Measurements from ENCODE around the gene OR2L13. TPM values are rescaled to one million over a fixed set of nuclear protein-coding genes. Genes with fewer than 3 reads are reported as not detected.

OR2L13 gene
- total and polyA plus RNA-seq, 2 donors: 0.05 TPM

DNA sequence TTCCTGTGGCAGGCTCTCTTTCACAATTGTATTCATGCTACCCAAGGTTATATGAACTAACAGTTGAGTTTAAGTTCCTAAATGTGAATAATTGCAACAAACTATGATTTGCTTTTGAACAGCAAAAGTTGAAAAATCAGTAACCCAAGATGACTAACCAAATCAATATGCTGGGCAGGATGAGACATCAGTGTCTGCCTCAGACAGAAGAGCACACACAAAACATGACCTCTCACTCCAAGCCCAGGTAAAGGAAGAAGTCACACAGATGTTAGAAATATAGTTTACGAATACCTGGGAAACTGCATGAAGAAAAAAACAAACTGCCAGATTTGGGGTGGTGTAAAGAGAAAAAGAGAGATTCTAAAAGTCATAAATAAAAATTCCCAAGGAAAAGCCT, 3.5 kb downstream of the OR2L13 start:
- H3K4me1 ChIP-seq (ENCODE audit: control insufficient read depth in 2 of 2, insufficient read depth in 2 of 2, low read length in 2 of 2): no peaks in the 10 kb centered on the region
- H3K4me3 ChIP-seq (ENCODE audit: low read length in 2 of 2): no peak overlapping the region
- no peaks in the 10 kb centered on the region for H3K27me3 ChIP-seq (ENCODE audit: control insufficient read depth in 2 of 2, insufficient read depth in 1 of 2, low read length in 1 of 2)
- 91% methylated on average over 1 of the region's 1 CpG for WGBS
- peaks cover 0 to 7% of the 10 kb centered on the region in 2 donors for H3K9me3 ChIP-seq (ENCODE audit: control insufficient read depth in 2 of 2, insufficient read depth in 1 of 2, low read length in 1 of 2)
- DNase-seq (ENCODE audit: low read depth in 6 of 9, low spot score in 9 of 9): no peak
- no peaks in the 10 kb centered on the region for H3K36me3 ChIP-seq (ENCODE audit: control insufficient read depth in 2 of 2, insufficient read depth in 2 of 2, low read length in 1 of 2)
- no peak overlapping the region for H3K27ac ChIP-seq (ENCODE audit: low read depth in 1 of 2, low read length in 1 of 2)

DNA sequence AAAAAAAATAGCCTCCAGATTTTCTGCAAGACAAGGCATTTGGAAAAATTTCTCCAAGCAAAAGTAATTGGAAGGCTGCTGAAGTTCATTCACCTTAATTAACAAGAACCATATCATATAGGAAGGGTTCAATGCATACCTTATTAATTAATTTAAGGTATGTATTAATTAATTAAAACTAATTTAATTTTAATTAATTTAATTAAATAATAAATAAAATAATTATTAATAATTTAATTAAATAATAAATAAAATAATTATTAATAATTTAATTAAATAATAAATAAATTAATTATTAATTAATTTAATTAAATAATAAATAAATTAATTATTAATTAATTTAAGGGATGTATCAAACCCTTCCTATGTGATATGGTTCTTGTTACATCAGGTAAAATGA, 7.9 kb downstream of the OR2L13 start:
- no peaks in the 10 kb centered on the region for H3K27me3 ChIP-seq (ENCODE audit: control insufficient read depth in 2 of 2, insufficient read depth in 1 of 2, low read length in 1 of 2)
- H3K9me3 ChIP-seq (ENCODE audit: control insufficient read depth in 2 of 2, insufficient read depth in 1 of 2, low read length in 1 of 2): peaks cover 0 to 2% of the 10 kb centered on the region in 2 donors
- DNase-seq (ENCODE audit: low read depth in 6 of 9, low spot score in 9 of 9): no peak
- no peaks in the 10 kb centered on the region for H3K4me1 ChIP-seq (ENCODE audit: control insufficient read depth in 2 of 2, insufficient read depth in 2 of 2, low read length in 2 of 2)
- no peaks in the 10 kb centered on the region for H3K36me3 ChIP-seq (ENCODE audit: control insufficient read depth in 2 of 2, insufficient read depth in 2 of 2, low read length in 1 of 2)
- H3K27ac ChIP-seq (ENCODE audit: low read depth in 1 of 2, low read length in 1 of 2): no peak overlapping the region
- H3K4me3 ChIP-seq (ENCODE audit: low read length in 2 of 2): no peak overlapping the region

DNA sequence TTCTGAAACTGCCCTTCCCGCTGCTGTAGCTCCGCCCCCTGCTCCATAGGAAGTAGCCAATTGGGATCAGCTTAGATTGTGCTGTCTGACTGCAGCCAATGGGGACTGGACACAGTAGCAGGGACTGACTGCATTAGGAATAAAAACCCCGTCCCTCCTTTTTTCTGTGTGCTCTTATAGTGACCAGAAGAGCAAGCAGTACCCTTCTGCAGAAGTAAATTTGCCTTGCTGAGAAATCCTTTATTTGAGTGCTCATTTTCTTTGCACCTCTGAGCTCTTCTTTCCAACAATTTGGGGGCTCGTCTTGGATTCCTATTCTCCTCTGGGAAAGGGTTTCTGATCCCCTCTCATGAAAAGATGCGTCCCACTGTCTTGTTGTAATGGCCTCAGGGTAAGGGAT, 16.2 kb downstream of the OR2L13 start:
- Histone ChIP-seq H3K9me3 (ENCODE audit: control insufficient read depth in 2 of 2, insufficient read depth in 1 of 2, low read length in 1 of 2) (peaks cover 0 to 24% of the 10 kb centered on the region in 2 donors), H3K36me3 (ENCODE audit: control insufficient read depth in 2 of 2, insufficient read depth in 2 of 2, low read length in 1 of 2) (no peaks in the 10 kb centered on the region), H3K27me3 (ENCODE audit: control insufficient read depth in 2 of 2, insufficient read depth in 1 of 2, low read length in 1 of 2) (no peaks in the 10 kb centered on the region), H3K4me1 (ENCODE audit: control insufficient read depth in 2 of 2, insufficient read depth in 2 of 2, low read length in 2 of 2) (no peaks in the 10 kb centered on the region), H3K4me3 (ENCODE audit: low read length in 2 of 2) (no peak overlapping the region), H3K27ac (ENCODE audit: low read depth in 1 of 2, low read length in 1 of 2) (no peak overlapping the region)
- DNase-seq (ENCODE audit: low read depth in 6 of 9, low spot score in 9 of 9): no peak
- WGBS: 94% methylated on average over 5 of the region's 5 CpGs

DNA sequence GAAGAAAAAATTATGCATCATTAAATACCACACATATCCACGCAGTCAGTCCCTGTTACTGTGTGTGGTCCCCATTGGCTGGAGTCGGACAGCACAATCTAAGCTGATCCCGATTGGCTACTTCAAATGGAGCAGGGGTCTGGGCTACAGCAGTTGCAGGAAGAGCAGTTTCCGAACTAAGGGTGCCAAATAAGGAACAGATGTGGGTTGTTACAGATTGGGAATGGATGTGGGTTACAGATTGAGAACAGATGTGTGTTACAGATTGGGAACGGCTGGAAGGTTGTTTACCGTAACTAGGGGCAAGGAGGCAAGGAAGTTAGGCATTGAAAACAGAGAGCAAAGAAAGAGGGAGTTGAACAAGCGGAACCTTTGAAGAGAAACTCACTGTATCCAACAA, 19.9 kb downstream of the OR2L13 start:
- no peak overlapping the region for H3K27ac ChIP-seq (ENCODE audit: low read depth in 1 of 2, low read length in 1 of 2)
- no peak for DNase-seq (ENCODE audit: low read depth in 6 of 9, low spot score in 9 of 9)
- 94% methylated on average over 7 of the region's 7 CpGs for WGBS
- H3K9me3 ChIP-seq (ENCODE audit: control insufficient read depth in 2 of 2, insufficient read depth in 1 of 2, low read length in 1 of 2): peaks cover 0 to 24% of the 10 kb centered on the region in 2 donors
- no peaks in the 10 kb centered on the region for H3K4me1 ChIP-seq (ENCODE audit: control insufficient read depth in 2 of 2, insufficient read depth in 2 of 2, low read length in 2 of 2)
- no peaks in the 10 kb centered on the region for H3K36me3 ChIP-seq (ENCODE audit: control insufficient read depth in 2 of 2, insufficient read depth in 2 of 2, low read length in 1 of 2)
- no peak overlapping the region for H3K4me3 ChIP-seq (ENCODE audit: low read length in 2 of 2)
- H3K27me3 ChIP-seq (ENCODE audit: control insufficient read depth in 2 of 2, insufficient read depth in 1 of 2, low read length in 1 of 2): no peaks in the 10 kb centered on the region

DNA sequence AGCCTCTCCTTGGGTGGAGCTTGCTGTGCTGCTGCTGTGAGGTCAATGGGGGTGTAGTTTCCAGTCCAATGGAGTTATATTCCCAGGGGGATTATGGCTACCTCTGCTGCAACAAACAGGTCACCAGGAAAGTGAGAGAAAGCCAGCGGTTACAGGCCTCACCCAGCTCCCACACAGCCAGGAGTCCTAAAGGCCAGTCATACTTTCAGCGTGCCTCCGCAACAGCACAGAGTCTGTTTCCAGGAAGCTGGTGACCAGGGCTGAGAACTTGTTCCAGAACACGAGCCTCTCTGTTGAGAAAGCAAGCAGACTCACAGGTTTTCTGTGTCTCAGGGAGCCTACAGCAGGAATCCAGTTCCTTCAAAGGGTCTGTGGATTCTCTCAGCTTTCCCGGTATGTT, 32.7 kb downstream of the OR2L13 start:
- Histone ChIP-seq H3K4me1 (ENCODE audit: control insufficient read depth in 2 of 2, insufficient read depth in 2 of 2, low read length in 2 of 2) (no peaks in the 10 kb centered on the region), H3K9me3 (ENCODE audit: control insufficient read depth in 2 of 2, insufficient read depth in 1 of 2, low read length in 1 of 2) (peaks cover 1 to 19% of the 10 kb centered on the region in 2 donors), H3K27me3 (ENCODE audit: control insufficient read depth in 2 of 2, insufficient read depth in 1 of 2, low read length in 1 of 2) (no peaks in the 10 kb centered on the region), H3K36me3 (ENCODE audit: control insufficient read depth in 2 of 2, insufficient read depth in 2 of 2, low read length in 1 of 2) (no peaks in the 10 kb centered on the region), H3K27ac (ENCODE audit: low read depth in 1 of 2, low read length in 1 of 2) (no peak overlapping the region), H3K4me3 (ENCODE audit: low read length in 2 of 2) (no peak overlapping the region)
- WGBS: 94% methylated on average over 5 of the region's 5 CpGs
- DNase-seq (ENCODE audit: low read depth in 6 of 9, low spot score in 9 of 9): no peak

DNA sequence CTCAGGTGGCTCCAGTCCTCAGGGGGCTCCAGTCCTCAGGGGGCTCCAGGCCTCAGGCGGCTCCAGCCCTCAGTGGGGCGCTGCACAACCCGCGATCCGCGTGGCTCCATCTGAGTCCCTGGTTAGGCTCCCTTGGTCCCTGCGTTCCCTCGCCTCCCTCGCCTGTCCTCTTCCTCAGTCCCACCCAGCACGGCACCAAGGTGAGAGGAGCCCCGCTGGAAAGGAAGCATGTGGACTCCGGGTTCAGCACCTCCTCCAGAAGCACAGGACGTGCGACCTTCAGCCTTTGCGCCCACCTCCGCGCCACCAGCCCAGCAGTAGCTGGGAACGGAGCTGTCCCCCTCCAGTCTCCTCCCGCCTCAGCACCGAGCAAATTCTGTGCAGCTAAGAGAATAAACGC, 41.8 kb downstream of the OR2L13 start:
- no peak overlapping the region for H3K4me3 ChIP-seq (ENCODE audit: low read length in 2 of 2)
- WGBS: 83% methylated on average over 21 of the region's 21 CpGs

DNA sequence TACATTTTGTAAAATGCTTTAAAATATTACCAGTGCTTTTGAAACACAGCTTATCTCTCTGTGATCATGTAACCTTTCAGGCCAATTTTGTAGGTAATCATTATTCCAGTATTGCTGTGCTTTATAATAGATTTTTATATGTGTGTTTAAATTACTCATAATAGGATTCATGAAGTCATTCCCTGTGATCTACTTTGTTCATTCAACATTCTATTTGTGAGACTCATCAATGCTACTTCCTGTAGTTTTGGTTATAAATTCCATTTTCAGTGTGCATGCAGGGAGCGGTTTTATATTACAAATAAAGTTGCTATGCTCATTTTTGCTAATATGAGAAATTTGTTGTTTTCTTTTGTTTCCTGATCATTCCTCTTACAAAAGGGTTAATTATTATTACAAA, 45.9 kb downstream of the OR2L13 start:
- H3K27me3 ChIP-seq (ENCODE audit: control insufficient read depth in 2 of 2, insufficient read depth in 1 of 2, low read length in 1 of 2): no peaks in the 10 kb centered on the region
- 96% methylated on average over 1 of the region's 1 CpG for WGBS
- no peaks in the 10 kb centered on the region for H3K4me1 ChIP-seq (ENCODE audit: control insufficient read depth in 2 of 2, insufficient read depth in 2 of 2, low read length in 2 of 2)
- no peak overlapping the region for H3K4me3 ChIP-seq (ENCODE audit: low read length in 2 of 2)
- H3K9me3 ChIP-seq (ENCODE audit: control insufficient read depth in 2 of 2, insufficient read depth in 1 of 2, low read length in 1 of 2): peaks cover 0 to 5% of the 10 kb centered on the region in 2 donors
- DNase-seq (ENCODE audit: low read depth in 6 of 9, low spot score in 9 of 9): no peak
- H3K27ac ChIP-seq (ENCODE audit: low read depth in 1 of 2, low read length in 1 of 2): no peak overlapping the region
- no peaks in the 10 kb centered on the region for H3K36me3 ChIP-seq (ENCODE audit: control insufficient read depth in 2 of 2, insufficient read depth in 2 of 2, low read length in 1 of 2)

More for the DNA sequence above, 41.8 kb downstream of the OR2L13 start:
- no peak for DNase-seq (ENCODE audit: low read depth in 6 of 9, low spot score in 9 of 9)
- Histone ChIP-seq H3K4me1 (ENCODE audit: control insufficient read depth in 2 of 2, insufficient read depth in 2 of 2, low read length in 2 of 2) (no peaks in the 10 kb centered on the region), H3K27me3 (ENCODE audit: control insufficient read depth in 2 of 2, insufficient read depth in 1 of 2, low read length in 1 of 2) (no peaks in the 10 kb centered on the region), H3K36me3 (ENCODE audit: control insufficient read depth in 2 of 2, insufficient read depth in 2 of 2, low read length in 1 of 2) (no peaks in the 10 kb centered on the region), H3K27ac (ENCODE audit: low read depth in 1 of 2, low read length in 1 of 2) (no peak overlapping the region), H3K9me3 (ENCODE audit: control insufficient read depth in 2 of 2, insufficient read depth in 1 of 2, low read length in 1 of 2) (peaks cover 0 to 5% of the 10 kb centered on the region in 2 donors)

DNA sequence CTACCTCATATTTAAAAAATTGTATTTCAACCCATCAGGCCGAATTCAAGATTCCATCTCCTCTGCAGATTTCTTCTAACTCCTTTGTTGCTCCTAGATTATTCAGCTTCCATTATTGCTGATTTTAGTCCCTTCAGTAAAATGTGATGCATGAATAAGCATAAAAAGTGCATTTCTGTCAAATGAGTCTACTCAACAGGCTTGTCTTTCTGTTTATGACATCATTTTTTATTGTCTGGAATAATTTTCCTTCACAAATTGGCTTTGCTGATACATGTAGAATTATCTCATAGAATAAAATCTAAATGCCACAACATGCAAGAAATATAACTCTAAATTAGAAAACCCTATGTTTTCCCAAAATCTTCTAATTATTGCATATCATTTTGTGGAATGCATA, 48.3 kb downstream of the OR2L13 start:
- Histone ChIP-seq H3K4me1 (ENCODE audit: control insufficient read depth in 2 of 2, insufficient read depth in 2 of 2, low read length in 2 of 2) (no peaks in the 10 kb centered on the region), H3K27ac (ENCODE audit: low read depth in 1 of 2, low read length in 1 of 2) (no peak overlapping the region), H3K4me3 (ENCODE audit: low read length in 2 of 2) (no peak overlapping the region), H3K36me3 (ENCODE audit: control insufficient read depth in 2 of 2, insufficient read depth in 2 of 2, low read length in 1 of 2) (no peaks in the 10 kb centered on the region), H3K9me3 (ENCODE audit: control insufficient read depth in 2 of 2, insufficient read depth in 1 of 2, low read length in 1 of 2) (no peaks in the 10 kb centered on the region), H3K27me3 (ENCODE audit: control insufficient read depth in 2 of 2, insufficient read depth in 1 of 2, low read length in 1 of 2) (no peaks in the 10 kb centered on the region)
- no peak for DNase-seq (ENCODE audit: low read depth in 6 of 9, low spot score in 9 of 9)
- 78% methylated on average over 1 of the region's 1 CpG for WGBS

DNA sequence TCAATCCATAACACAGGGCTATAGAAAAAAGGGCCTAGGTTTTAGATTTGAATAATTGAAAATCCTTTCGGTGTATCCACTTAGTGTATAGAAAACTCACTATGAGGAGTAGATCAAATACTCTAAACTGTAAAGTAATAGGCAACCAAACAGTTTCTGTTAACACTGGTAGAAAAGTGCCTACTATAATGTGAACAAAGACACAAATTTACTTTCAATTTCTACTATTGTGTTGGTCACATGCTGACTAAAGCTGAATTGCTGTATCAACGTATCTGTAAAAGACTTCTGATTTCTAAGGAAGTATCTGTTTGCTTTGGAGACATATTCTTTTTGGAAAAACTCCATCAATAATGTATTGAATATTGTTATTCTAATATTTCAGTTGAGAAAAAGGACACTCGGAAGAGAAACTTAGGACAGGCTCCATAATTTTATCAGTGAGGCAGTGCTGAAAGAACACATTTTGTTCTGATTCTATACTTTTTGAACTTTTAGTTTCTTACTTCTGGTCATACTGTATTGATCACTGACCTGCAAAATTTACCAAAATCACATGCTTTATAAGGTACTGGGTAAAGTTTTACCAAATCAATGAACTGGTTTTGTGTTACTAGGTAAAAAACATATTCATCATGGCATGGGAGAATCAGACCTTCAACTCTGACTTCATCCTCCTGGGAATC, 49.7 kb downstream of the OR2L13 start, which contains the start of gene OR2M5:
Gene OR2M5 (plus strand): TSS at position 636 of the 686 bp plus-strand sequence. CDS start 0 bp downstream, at position 636.
- WGBS: 96% methylated on average over 3 of the region's 3 CpGs
- H3K27ac ChIP-seq (ENCODE audit: low read depth in 1 of 2, low read length in 1 of 2): no peak within 1 kb of the TSS
- DNase-seq (ENCODE audit: low read depth in 6 of 9, low spot score in 9 of 9): no peak
- no peak within 1 kb of the TSS for H3K4me3 ChIP-seq (ENCODE audit: low read length in 2 of 2)
- no peaks in the 10 kb centered on the region for H3K9me3 ChIP-seq (ENCODE audit: control insufficient read depth in 2 of 2, insufficient read depth in 1 of 2, low read length in 1 of 2)
- no peaks in the 10 kb centered on the region for H3K36me3 ChIP-seq (ENCODE audit: control insufficient read depth in 2 of 2, insufficient read depth in 2 of 2, low read length in 1 of 2)
- no peaks in the 10 kb centered on the region for H3K27me3 ChIP-seq (ENCODE audit: control insufficient read depth in 2 of 2, insufficient read depth in 1 of 2, low read length in 1 of 2)
- H3K4me1 ChIP-seq (ENCODE audit: control insufficient read depth in 2 of 2, insufficient read depth in 2 of 2, low read length in 2 of 2): no peaks in the 10 kb centered on the region
